SU-DHL-6 (cell line): ENCODE results near the gene ALPI.

ENCODE experiments used
- H2AFZ ChIP-seq: fragments of 200-600 bp; sonication (generic); 2 replicates; pipeline ENCODE4 v1.6.1; 2014; ENCODE audit warnings: low read depth, mild to moderate bottlenecking, moderate library complexity, mixed read lengths, antibody characterized with exemption, low read length; ENCODE audit not compliant: severe bottlenecking
- H3F3A ChIP-seq: fragments of 200-600 bp; shearing (Covaris generic); 2 replicates; pipeline ENCODE4 v1.6.0; 2016; ENCODE audit warnings: antibody characterized with exemption, mild to moderate bottlenecking; ENCODE audit not compliant: insufficient read depth
- H3K27ac ChIP-seq: fragments of 200-600 bp; sonication (generic); 2 replicates; pipeline ENCODE4 v1.5.1; 2016; ENCODE audit warnings: low read depth, mild to moderate bottlenecking, low read length, moderate library complexity, mixed read lengths
- H3K27me3 ChIP-seq: fragments of 200-600 bp; sonication (generic), shearing (Covaris generic); 2 replicates; pipeline ENCODE4 v1.6.0; 2014; ENCODE audit warnings: mild to moderate bottlenecking, low read length
- H3K36me3 ChIP-seq: fragments of 200-600 bp; sonication (generic); 2 replicates; pipeline ENCODE4 v1.6.1; 2014; ENCODE audit warnings: mild to moderate bottlenecking, low read length, mixed read lengths
- H3K4me2 ChIP-seq: fragments of 300-600, 200-600 bp; shearing (Covaris generic), sonication (generic); 2 replicates; pipeline ENCODE4 v1.6.0; 2014; ENCODE audit warnings: low read length, low read depth, mild to moderate bottlenecking; ENCODE audit not compliant: poor library complexity, severe bottlenecking
- H3K4me3 ChIP-seq: fragments of 200-600 bp; sonication (generic); 2 replicates; pipeline ENCODE4 v1.5.1; 2014; ENCODE audit warnings: antibody characterized with exemption, low read length, mild to moderate bottlenecking, mixed read lengths; ENCODE audit not compliant: insufficient read depth, poor library complexity, severe bottlenecking
- H3K79me2 ChIP-seq: fragments of 200-600 bp; sonication (generic); 2 replicates; pipeline ENCODE4 v1.6.1; 2014; ENCODE audit warnings: mild to moderate bottlenecking, low read length, moderate library complexity; ENCODE audit not compliant: insufficient read depth
- H3K9ac ChIP-seq: fragments of 200-600 bp; sonication (generic); 2 replicates; pipeline ENCODE4 v1.7.0; 2014; ENCODE audit warnings: mild to moderate bottlenecking, low read length
- H3K9me2 ChIP-seq: fragments of 200-600 bp; sonication (generic); replicated peaks from 2 replicates; pipeline ENCODE4 v1.6.1; 2014; ENCODE audit warnings: low read length; ENCODE audit not compliant: insufficient read depth
- H3K9me3 ChIP-seq: fragments of 200-600 bp; sonication (generic); 2 replicates; pipeline ENCODE4 v1.6.1; 2014; ENCODE audit warnings: low read length, mixed read lengths; ENCODE audit not compliant: insufficient read depth
- H4K20me1 ChIP-seq: fragments of 200-600 bp; sonication (generic); 2 replicates; pipeline ENCODE4 v1.6.1; 2014; ENCODE audit warnings: low read depth, mild to moderate bottlenecking, antibody characterized with exemption, low read length, moderate library complexity, mixed read lengths
- EZH2phosphoT487 ChIP-seq: fragments of 200-600 bp; sonication (generic), shearing (Covaris generic); conservative IDR thresholded peaks from 2 replicates; pipeline ENCODE4 v1.6.1; 2018; ENCODE audit warnings: mild to moderate bottlenecking, antibody characterized with exemption, low read length, moderate library complexity, mixed read lengths
- TF ChIP-seq, protein P1 (sequence below): fragments of 200-600 bp; sonication (generic); IDR thresholded peaks from one replicate; pipeline ENCODE4 v1.5.1; 2017; ENCODE audit warnings: antibody characterized with exemption, mild to moderate bottlenecking, low read length, moderate library complexity; ENCODE audit not compliant: insufficient read depth, poor library complexity, severe bottlenecking

Gene ALPI

DNA sequence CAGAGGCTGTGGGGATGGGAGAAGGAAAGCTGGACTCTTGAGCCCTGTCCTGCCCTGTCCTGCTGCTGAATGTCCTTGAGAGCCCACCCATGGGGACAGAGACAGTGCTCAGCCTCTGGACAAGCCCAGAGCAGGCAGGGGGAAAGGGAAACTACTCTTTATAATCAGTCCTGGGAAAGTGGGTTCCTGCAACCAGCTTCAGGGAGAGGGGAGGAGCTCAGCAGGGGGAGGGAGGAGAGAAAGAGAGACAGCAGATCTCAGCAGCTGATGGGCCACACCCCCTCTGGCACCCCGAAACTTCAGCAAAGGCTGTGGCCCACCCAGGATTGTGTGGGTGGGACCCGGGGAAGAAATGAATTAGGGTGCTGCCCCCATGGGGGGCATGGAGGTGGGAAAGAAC is 20.1 kb downstream of the ALPI start:
- Histone ChIP-seq H3K4me2 (no peak overlapping the region), H3F3A (no peaks in the 10 kb centered on the region), H3K27me3 (no peaks in the 10 kb centered on the region), H3K79me2 (no peaks in the 10 kb centered on the region), H3K4me3 (no peak overlapping the region), H2AFZ (no peak overlapping the region), H3K9me2 (no peaks in the 10 kb centered on the region), H4K20me1 (no peaks in the 10 kb centered on the region), H3K9me3 (no peaks in the 10 kb centered on the region), H3K9ac (no peak overlapping the region), H3K36me3 (no peaks in the 10 kb centered on the region), H3K27ac (no peak overlapping the region)
- TF ChIP-seq, protein P1, sequence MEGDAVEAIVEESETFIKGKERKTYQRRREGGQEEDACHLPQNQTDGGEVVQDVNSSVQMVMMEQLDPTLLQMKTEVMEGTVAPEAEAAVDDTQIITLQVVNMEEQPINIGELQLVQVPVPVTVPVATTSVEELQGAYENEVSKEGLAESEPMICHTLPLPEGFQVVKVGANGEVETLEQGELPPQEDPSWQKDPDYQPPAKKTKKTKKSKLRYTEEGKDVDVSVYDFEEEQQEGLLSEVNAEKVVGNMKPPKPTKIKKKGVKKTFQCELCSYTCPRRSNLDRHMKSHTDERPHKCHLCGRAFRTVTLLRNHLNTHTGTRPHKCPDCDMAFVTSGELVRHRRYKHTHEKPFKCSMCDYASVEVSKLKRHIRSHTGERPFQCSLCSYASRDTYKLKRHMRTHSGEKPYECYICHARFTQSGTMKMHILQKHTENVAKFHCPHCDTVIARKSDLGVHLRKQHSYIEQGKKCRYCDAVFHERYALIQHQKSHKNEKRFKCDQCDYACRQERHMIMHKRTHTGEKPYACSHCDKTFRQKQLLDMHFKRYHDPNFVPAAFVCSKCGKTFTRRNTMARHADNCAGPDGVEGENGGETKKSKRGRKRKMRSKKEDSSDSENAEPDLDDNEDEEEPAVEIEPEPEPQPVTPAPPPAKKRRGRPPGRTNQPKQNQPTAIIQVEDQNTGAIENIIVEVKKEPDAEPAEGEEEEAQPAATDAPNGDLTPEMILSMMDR: no peak
- TF ChIP-seq EZH2phosphoT487: no peak

DNA sequence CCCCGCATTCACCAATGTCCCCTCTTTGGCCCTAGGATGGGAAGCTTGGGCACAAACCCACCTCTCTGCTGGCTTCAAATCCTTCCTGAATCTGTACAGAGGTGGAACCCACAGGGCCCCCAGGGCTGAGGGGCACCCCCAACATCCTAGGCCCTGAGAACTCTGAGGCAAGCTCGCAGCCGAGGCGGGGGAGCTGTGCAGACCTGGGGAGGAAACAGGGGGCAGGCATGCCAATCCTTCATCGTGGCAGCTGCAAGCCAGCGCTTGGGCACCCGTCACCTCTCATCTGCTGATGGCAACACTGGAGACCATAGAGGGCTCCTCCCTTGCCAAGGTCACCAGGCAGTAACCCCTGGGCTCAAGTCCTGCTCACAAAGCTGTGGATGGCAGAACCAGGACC is 20.8 kb downstream of the ALPI start:
- no peak overlapping the region for H3K4me2 ChIP-seq
- H3K4me3 ChIP-seq: no peak overlapping the region
- H3K9me3 ChIP-seq: no peaks in the 10 kb centered on the region
- no peaks in the 10 kb centered on the region for H3F3A ChIP-seq
- H3K79me2 ChIP-seq: no peaks in the 10 kb centered on the region
- H3K27ac ChIP-seq: no peak overlapping the region
- no peaks in the 10 kb centered on the region for H4K20me1 ChIP-seq
- no peaks in the 10 kb centered on the region for H3K36me3 ChIP-seq
- H3K27me3 ChIP-seq: no peaks in the 10 kb centered on the region
- no peaks in the 10 kb centered on the region for H3K9me2 ChIP-seq
- no peak overlapping the region for H2AFZ ChIP-seq
- no peak for TF ChIP-seq EZH2phosphoT487
- TF ChIP-seq, protein P1: no peak
- no peak overlapping the region for H3K9ac ChIP-seq

DNA sequence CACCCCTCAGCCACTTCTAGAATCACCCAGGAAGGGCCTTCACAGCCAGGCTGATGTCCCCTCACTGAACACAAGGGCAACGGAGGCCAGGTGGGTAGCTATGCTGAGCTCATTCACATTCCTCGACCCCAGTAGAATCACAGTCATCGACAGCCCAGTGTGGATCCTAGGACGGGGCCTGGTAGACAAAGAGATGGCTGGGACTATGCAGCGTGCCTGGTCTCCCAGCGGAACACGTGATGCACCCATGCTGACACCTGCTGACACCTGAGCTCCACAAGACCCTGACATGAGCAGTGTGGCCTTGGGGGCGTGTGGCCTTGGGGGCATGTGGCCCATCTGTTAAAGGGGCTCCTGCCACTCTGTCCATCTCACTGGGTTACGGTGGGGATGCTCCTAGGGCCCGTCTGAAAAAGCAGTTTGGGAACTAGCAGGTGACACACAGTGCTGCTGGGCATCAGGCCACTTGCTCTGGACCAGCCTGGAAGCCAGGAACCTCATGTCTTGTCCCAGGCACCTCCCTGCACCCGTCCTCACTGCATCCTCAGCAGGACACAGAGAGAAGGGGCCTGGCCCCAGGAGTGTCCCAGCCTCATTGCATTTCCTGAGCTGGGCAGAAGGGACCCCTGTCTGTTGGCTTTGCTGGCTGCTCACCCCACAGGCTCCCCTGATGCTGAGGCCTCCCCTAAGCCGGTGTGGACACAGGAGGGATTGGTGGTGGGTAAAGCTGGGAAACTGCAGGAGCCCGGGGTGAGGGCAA is 22.0 kb downstream of the ALPI start:
- no peaks in the 10 kb centered on the region for H3K27me3 ChIP-seq
- no peaks in the 10 kb centered on the region for H3K9me3 ChIP-seq
- H3K9me2 ChIP-seq: no peaks in the 10 kb centered on the region
- H3K79me2 ChIP-seq: no peaks in the 10 kb centered on the region
- no peak overlapping the region for H2AFZ ChIP-seq
- TF ChIP-seq EZH2phosphoT487: no peak
- TF ChIP-seq, protein P1: no peak
- H3F3A ChIP-seq: no peaks in the 10 kb centered on the region
- no peak overlapping the region for H3K27ac ChIP-seq
- H3K9ac ChIP-seq: no peak overlapping the region
- H3K4me2 ChIP-seq: no peak overlapping the region
- no peaks in the 10 kb centered on the region for H4K20me1 ChIP-seq
- H3K4me3 ChIP-seq: no peak overlapping the region
- H3K36me3 ChIP-seq: no peaks in the 10 kb centered on the region
